ENCODE data around the gene C19orf44.

DNA sequence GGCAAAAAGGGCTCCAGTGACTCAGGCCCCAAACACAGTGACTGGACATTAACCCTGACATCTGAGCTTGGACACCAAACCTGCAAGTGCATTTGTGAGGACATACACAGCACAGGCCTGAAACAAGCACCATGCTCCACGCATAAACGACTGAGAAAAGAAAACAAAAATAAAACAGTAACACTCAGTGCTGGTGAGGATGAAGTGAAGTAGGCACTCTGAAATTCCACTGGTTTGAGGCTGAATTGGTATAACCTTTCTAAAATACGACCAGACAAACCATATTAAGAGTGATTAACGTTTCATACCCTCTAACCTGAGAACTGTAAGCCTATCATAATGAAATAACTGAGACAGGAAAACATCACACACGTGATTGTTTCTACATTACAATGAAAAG lies 70.5 kb downstream of the C19orf44 start:
- TF ChIP-seq EP300 (IDR thresholded peaks at IDR 0.05) (no peak), POLR2A (IDR thresholded peaks at IDR 0.05) (no peak), POLR2AphosphoS5 (IDR thresholded peaks at IDR 0.05) (no peak)
- TF ChIP-seq, protein P1, sequence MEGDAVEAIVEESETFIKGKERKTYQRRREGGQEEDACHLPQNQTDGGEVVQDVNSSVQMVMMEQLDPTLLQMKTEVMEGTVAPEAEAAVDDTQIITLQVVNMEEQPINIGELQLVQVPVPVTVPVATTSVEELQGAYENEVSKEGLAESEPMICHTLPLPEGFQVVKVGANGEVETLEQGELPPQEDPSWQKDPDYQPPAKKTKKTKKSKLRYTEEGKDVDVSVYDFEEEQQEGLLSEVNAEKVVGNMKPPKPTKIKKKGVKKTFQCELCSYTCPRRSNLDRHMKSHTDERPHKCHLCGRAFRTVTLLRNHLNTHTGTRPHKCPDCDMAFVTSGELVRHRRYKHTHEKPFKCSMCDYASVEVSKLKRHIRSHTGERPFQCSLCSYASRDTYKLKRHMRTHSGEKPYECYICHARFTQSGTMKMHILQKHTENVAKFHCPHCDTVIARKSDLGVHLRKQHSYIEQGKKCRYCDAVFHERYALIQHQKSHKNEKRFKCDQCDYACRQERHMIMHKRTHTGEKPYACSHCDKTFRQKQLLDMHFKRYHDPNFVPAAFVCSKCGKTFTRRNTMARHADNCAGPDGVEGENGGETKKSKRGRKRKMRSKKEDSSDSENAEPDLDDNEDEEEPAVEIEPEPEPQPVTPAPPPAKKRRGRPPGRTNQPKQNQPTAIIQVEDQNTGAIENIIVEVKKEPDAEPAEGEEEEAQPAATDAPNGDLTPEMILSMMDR (IDR thresholded peaks at IDR 0.05), result no peak
